GM06990 (cell line): ENCODE data around the gene PKP4.
"Not testable (repeated sequence)": the region's sequence is repeated elsewhere in the genome, so short reads cannot be mapped to it uniquely, and the experiment has no call there.

ENCODE experiments used
- DNase-seq: peaks from one replicate; pipeline ENCODE4 v3.0.0-alpha.2; 2011; ENCODE audit not compliant: insufficient read length; ENCODE audit errors: extremely low read depth
- H3K27me3 ChIP-seq: replicated peaks from 2 replicates; pipeline ENCODE4 v1.6.0; 2011; ENCODE audit warnings: low read length; ENCODE audit not compliant: control insufficient read depth, insufficient read depth
- H3K36me3 ChIP-seq: 2 replicates; pipeline ENCODE4 v1.5.1; 2011; ENCODE audit warnings: low read length; ENCODE audit not compliant: control insufficient read depth, insufficient read depth
- H3K4me3 ChIP-seq: replicated peaks from 2 replicates; pipeline ENCODE4 v1.5.1; 2011; ENCODE audit warnings: low read depth, mild to moderate bottlenecking, control low read depth, low read length
- TF ChIP-seq, protein P1 (sequence below): IDR thresholded peaks from 2 replicates; pipeline ENCODE4 v1.5.1; 2011; ENCODE audit warnings: low read length, control low read depth, mild to moderate bottlenecking, inconsistent platforms; ENCODE audit not compliant: insufficient read depth, poor library complexity, severe bottlenecking

PKP4 gene

DNA sequence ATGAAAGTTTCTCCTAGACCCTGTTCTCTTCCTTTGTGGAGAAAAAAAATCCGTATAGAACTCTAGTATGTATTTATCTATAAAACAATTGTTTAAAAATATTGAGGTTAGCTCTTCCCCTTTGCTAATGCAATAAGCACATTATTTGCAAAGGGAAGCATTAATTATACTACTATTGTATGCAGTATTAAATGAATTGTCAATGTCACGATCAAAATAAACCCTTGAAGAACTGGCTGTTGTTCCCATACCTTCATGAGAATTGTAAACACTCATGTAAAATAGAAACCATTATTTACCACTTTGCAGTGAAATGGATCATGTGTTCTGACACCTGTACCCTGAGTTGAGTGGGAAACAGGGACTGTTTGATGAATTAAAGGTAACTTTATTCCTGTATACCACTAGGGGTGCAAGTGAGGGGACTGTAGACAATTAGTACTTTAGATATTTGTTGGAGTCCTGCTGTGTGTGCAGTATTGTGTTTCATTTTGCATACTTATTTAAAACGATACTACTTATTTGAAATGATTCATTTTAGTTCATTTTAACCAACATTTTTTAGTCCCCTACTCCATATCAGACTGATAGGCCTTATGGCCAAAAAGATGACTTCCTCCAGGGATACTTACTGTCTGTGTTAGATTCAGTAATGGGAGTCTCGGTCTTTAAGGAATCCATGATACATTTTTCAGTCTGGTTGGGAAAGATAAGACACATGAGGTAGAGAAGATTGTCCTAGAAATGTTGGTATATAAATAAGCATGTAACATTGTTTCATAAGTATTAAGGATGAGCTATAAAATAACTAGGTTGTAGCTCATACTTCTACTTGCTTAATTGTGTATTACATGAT is 7.9 kb downstream of the PKP4 start:
- Histone ChIP-seq H3K4me3 (no peak overlapping the region), H3K27me3 (no peaks in the 10 kb centered on the region), H3K36me3 (no peaks in the 10 kb centered on the region)
- TF ChIP-seq, protein P1, sequence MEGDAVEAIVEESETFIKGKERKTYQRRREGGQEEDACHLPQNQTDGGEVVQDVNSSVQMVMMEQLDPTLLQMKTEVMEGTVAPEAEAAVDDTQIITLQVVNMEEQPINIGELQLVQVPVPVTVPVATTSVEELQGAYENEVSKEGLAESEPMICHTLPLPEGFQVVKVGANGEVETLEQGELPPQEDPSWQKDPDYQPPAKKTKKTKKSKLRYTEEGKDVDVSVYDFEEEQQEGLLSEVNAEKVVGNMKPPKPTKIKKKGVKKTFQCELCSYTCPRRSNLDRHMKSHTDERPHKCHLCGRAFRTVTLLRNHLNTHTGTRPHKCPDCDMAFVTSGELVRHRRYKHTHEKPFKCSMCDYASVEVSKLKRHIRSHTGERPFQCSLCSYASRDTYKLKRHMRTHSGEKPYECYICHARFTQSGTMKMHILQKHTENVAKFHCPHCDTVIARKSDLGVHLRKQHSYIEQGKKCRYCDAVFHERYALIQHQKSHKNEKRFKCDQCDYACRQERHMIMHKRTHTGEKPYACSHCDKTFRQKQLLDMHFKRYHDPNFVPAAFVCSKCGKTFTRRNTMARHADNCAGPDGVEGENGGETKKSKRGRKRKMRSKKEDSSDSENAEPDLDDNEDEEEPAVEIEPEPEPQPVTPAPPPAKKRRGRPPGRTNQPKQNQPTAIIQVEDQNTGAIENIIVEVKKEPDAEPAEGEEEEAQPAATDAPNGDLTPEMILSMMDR = peak; percentile 65
- no peak for DNase-seq

- DNase-seq = no peak
- Histone ChIP-seq H3K4me3 (no peak overlapping the region), H3K27me3 (no peaks in the 10 kb centered on the region), H3K36me3 (no peaks in the 10 kb centered on the region)
- TF ChIP-seq, protein P1 = no peak
Observed at GRCh38 chr2:158467248-158467647, 10.5 kb downstream of the PKP4 start.

- not testable (repeated sequence) for H3K36me3 ChIP-seq, H3K27me3 ChIP-seq, H3K4me3 ChIP-seq, DNase-seq
Observed at GRCh38 chr2:158472829-158473228, 16.1 kb downstream of the PKP4 start.

DNA sequence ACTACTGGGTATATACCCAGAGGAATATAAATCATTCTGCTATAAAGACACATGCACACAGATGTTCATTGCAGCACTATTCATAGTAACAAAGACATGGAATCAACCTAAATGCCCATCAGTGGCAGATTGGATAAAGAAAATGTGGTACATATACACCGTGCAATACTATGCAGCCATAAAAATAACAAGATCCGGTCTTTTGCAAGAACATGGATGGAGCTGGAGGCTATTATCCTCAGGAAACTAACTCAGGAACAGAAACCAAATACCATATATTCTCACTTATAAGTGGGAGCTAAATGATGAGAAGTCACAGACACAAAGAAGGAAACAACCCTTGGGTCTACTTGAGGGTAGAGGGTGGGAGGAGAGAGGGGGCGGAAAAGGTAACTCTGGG is 16.5 kb downstream of the PKP4 start:
- H3K36me3 ChIP-seq, H3K4me3 ChIP-seq, H3K27me3 ChIP-seq, DNase-seq: not testable (repeated sequence)

- no peak for DNase-seq
- TF ChIP-seq, protein P1 = no peak
- H3K27me3 ChIP-seq = no peaks in the 10 kb centered on the region
- H3K36me3 ChIP-seq = no peaks in the 10 kb centered on the region
- no peak overlapping the region for H3K4me3 ChIP-seq
Observed at GRCh38 chr2:158473719-158474392, 17.1 kb downstream of the PKP4 start.

GRCh38 chr2:158474526-158475011 is 17.8 kb downstream of the PKP4 start:
- not testable (repeated sequence) for DNase-seq, H3K4me3 ChIP-seq, H3K27me3 ChIP-seq, H3K36me3 ChIP-seq

GRCh38 chr2:158477202-158477601 is 20.4 kb downstream of the PKP4 start:
- Histone ChIP-seq H3K36me3 (no peaks in the 10 kb centered on the region), H3K27me3 (no peaks in the 10 kb centered on the region), H3K4me3 (no peak overlapping the region)
- TF ChIP-seq, protein P1 = no peak
- DNase-seq = no peak
